ENCODE results near the gene RAB7A.

- TF ChIP-seq CTCF (IDR thresholded peaks at IDR 0.05; ENCODE audit: insufficient read depth, low read length, poor library complexity, severe bottlenecking) (no peak), EZH2phosphoT487 (conservative IDR thresholded peaks at IDR 0.05; ENCODE audit: low read length) (no peak)
Observed at GRCh38 chr3:128848936-128849335, 123.0 kb downstream of the RAB7A start.

Measured in SU-DHL-6 (cell line).